Measurements from ENCODE around the gene TMEM181. TPM values are rescaled to one million over a fixed set of nuclear protein-coding genes. Genes with fewer than 3 reads are reported as not detected.

The TMEM181 gene
- total RNA-seq, 4 donors from 2014 or later: 21.6 to 31.6 (median 26.0) TPM

DNA sequence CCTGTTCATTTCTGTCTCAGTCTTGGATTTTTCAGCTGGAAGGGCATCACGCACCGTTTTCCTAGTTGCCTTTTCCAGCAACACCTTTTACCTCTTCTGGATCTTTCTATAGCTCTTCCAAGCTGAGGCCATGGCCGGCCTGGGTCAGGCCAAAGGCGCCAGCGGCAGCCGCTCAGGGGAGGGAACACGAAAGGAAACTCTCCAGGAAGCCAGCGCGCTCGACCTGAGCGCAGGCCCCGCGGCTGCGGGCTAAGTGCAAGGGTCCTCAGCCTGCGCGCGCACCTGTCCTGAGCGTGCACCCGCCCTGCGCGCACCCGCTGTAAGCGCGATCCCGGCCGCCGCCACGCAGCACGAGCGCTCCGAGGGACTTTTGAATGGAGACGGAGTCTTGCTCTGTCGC lies 43.8 kb upstream of the TMEM181 start:
- no peak overlapping the region for H3K27ac ChIP-seq (replicated peaks in 1 of 4)
- TF ChIP-seq POLR2A (IDR thresholded peaks at IDR 0.05; ENCODE audit: low read depth) (no peak), POLR2AphosphoS5 (IDR thresholded peaks at IDR 0.05) (no peak)
- no peak for DNase-seq (ENCODE audit: extremely low spot score)
- 38% methylated on average over 32 of the region's 33 CpGs for WGBS
- H3K4me3 ChIP-seq: peak overlapping the region in 1 of 4 donors; percentile 6
- H3K9me3 ChIP-seq: no peaks in the 10 kb centered on the region
- intact Hi-C loops (cut with DNase I): loop anchor here (10.0 kb wide), 1 partner anchor 291 kb away; no protein-coding TSS in a partner anchor
- H3K27me3 ChIP-seq: peaks cover 0 to 47% (median 14%) of the 10 kb centered on the region in 4 donors
- peaks cover 9 to 17% (median 13%) of the 10 kb centered on the region in 4 donors for H3K4me1 ChIP-seq
- no peaks in the 10 kb centered on the region for H3K36me3 ChIP-seq

DNA sequence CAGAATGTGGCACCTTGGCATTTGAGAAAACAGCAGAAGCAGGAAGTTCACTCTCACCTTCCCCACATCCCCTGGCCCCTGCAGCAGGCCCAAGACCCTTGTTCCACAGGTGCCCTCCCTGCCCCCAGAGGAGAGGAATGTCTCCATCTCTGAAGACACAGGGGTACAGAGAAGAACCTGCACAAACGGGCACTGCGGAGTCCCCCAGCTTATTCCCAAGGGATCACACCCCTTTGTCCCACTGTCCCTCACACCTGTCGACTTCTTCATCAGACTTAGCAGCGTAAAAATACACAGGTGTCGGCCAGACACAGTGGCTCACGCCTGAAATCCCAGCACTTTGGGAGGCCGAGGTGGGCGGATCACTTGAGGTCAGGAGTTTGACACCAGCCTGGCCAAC lies 42.9 kb upstream of the TMEM181 start:
- Histone ChIP-seq H3K4me1 (peaks cover 9 to 17% (median 13%) of the 10 kb centered on the region in 4 donors), H3K27ac (replicated peaks in 1 of 4) (no peak overlapping the region), H3K9me3 (no peaks in the 10 kb centered on the region), H3K4me3 (no peak overlapping the region), H3K36me3 (no peaks in the 10 kb centered on the region), H3K27me3 (peaks cover 0 to 53% (median 14%) of the 10 kb centered on the region in 4 donors)
- no peak for DNase-seq (ENCODE audit: extremely low spot score)
- TF ChIP-seq POLR2A (IDR thresholded peaks at IDR 0.05; ENCODE audit: low read depth) (no peak), POLR2AphosphoS5 (IDR thresholded peaks at IDR 0.05) (no peak), EP300 (IDR thresholded peaks at IDR 0.05) (no peak)
- TF ChIP-seq, protein P1, sequence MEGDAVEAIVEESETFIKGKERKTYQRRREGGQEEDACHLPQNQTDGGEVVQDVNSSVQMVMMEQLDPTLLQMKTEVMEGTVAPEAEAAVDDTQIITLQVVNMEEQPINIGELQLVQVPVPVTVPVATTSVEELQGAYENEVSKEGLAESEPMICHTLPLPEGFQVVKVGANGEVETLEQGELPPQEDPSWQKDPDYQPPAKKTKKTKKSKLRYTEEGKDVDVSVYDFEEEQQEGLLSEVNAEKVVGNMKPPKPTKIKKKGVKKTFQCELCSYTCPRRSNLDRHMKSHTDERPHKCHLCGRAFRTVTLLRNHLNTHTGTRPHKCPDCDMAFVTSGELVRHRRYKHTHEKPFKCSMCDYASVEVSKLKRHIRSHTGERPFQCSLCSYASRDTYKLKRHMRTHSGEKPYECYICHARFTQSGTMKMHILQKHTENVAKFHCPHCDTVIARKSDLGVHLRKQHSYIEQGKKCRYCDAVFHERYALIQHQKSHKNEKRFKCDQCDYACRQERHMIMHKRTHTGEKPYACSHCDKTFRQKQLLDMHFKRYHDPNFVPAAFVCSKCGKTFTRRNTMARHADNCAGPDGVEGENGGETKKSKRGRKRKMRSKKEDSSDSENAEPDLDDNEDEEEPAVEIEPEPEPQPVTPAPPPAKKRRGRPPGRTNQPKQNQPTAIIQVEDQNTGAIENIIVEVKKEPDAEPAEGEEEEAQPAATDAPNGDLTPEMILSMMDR (IDR thresholded peaks at IDR 0.05): no peak
- WGBS: 80% methylated on average over 8 of the region's 8 CpGs
- intact Hi-C loops (cut with DNase I): loop anchor here (10.0 kb wide), 1 partner anchor 292 kb away; no protein-coding TSS in a partner anchor

DNA sequence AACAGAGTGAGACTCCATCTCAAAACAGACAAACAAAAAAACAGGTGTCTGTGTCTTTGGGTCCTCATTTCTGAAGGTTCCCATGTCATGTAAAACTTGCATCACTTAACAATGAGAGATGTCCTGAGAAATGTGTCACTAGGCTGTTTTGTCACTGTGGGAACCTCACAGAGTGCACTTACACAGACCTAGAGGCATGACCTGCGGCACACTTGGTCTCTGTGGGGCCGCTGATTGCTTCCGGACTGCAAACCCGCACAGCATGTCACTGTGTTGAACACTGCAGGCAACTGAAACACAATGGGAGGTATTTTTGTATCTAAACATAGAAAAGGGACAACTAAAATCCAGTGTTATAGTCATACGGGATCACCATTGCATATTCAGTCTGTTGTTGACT lies 42.3 kb upstream of the TMEM181 start:
- TF ChIP-seq, protein P1 (IDR thresholded peaks at IDR 0.05): no peak
- TF ChIP-seq POLR2AphosphoS5 (IDR thresholded peaks at IDR 0.05) (no peak), POLR2A (IDR thresholded peaks at IDR 0.05; ENCODE audit: low read depth) (no peak), EP300 (IDR thresholded peaks at IDR 0.05) (no peak)
- intact Hi-C loops (cut with DNase I): loop anchor here (10.0 kb wide), 1 partner anchor 293 kb away; no protein-coding TSS in a partner anchor
- Histone ChIP-seq H3K36me3 (no peaks in the 10 kb centered on the region), H3K4me1 (peaks cover 9 to 17% (median 13%) of the 10 kb centered on the region in 4 donors), H3K27me3 (peaks cover 0 to 56% (median 14%) of the 10 kb centered on the region in 4 donors), H3K27ac (replicated peaks in 1 of 4) (no peak overlapping the region), H3K4me3 (no peak overlapping the region), H3K9me3 (no peaks in the 10 kb centered on the region)
- no peak for DNase-seq (ENCODE audit: extremely low spot score)
- WGBS: 73% methylated on average over 4 of the region's 5 CpGs

DNA sequence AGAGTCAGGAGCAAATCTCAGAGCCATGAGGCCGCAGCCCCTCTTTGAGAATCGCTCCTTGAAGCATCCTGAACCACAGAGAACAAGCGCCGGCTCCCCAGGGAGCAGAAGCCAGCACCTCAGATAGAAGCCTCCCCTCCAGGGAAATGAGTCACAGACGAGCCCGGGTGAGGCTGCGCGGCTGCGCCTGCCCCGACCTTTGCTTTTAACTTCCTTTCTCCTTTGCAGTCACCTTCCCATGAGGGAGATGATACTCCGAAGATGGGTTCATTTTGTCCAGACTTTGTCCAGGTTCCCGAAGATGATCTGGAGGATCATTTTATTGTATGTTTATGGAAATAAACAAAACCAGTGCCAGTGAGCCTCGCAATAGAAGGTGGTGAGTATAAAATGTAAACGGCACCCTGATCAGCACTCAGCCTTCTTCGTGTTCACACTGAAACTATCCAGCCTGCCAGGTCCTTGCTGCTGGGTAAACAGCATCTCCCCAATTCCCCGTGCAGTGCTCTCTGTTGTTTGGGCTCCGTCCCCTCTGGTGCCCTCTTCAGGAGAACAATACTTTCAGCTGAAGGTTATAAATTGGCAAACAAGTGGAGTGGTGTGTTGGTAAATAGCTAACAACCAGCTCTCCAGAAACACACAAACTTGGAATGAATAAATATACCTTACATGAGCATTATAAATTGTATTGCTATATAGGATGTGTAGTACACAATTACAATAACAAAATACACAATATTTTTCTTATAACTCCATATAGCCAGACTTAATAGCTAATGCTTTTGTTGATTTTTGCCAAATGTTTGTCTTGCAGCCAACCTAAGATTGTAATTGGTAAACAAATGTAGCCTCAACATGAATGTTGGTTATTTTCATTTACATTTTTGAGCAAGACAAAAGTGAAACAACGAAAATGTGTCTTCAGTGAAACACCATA lies 41.4 kb upstream of the TMEM181 start:
- peaks cover 9 to 17% (median 13%) of the 10 kb centered on the region in 4 donors for H3K4me1 ChIP-seq
- intact Hi-C loops (cut with DNase I): loop anchor here (10.0 kb wide), 1 partner anchor 294 kb away; no protein-coding TSS in a partner anchor
- DNase-seq (ENCODE audit: extremely low spot score): no peak
- no peak for TF ChIP-seq POLR2AphosphoS5 (IDR thresholded peaks at IDR 0.05)
- TF ChIP-seq, protein P1 (IDR thresholded peaks at IDR 0.05): peak; percentile 28 to 49 (median 38)
- no peaks in the 10 kb centered on the region for H3K36me3 ChIP-seq
- H3K27me3 ChIP-seq: peaks cover 0 to 64% (median 14%) of the 10 kb centered on the region in 4 donors
- H3K27ac ChIP-seq (replicated peaks in 1 of 4): no peak overlapping the region
- H3K4me3 ChIP-seq: peak overlapping the region; percentile 5 to 41 (median 27)
- no peaks in the 10 kb centered on the region for H3K9me3 ChIP-seq
- 19% methylated on average over 18 of the region's 18 CpGs for WGBS

DNA sequence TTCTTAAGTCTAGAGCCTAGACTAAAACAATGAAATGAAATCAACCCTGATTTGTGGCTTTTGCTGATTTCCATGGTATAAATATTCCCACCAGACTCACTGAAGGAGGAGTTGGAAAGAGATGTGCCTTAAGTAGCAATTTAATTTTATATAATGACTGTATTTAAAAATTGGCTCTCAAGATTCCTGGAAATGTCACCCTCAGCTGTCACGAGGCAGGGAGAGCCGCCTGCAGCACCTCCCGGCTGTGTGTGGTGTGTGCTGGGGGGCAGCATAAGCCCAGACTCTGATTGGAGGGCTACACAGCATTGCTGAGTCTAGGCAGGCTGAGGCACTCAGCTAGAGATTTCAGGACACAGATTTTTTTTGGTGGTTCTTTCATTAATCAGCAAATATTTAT lies 40.6 kb upstream of the TMEM181 start:
- H3K9me3 ChIP-seq: no peaks in the 10 kb centered on the region
- peaks cover 9 to 17% (median 13%) of the 10 kb centered on the region in 4 donors for H3K4me1 ChIP-seq
- no peak overlapping the region for H3K27ac ChIP-seq (replicated peaks in 1 of 4)
- intact Hi-C loops (cut with DNase I): loop anchor here (10.0 kb wide), 1 partner anchor 294 kb away; no protein-coding TSS in a partner anchor
- 53% methylated on average over 3 of the region's 3 CpGs for WGBS
- no peak overlapping the region for H3K4me3 ChIP-seq
- DNase-seq (ENCODE audit: extremely low spot score): no peak
- no peaks in the 10 kb centered on the region for H3K36me3 ChIP-seq
- H3K27me3 ChIP-seq: peaks cover 0 to 72% (median 14%) of the 10 kb centered on the region in 4 donors
- TF ChIP-seq, protein P1 (IDR thresholded peaks at IDR 0.05): no peak
- no peak for TF ChIP-seq POLR2AphosphoS5 (IDR thresholded peaks at IDR 0.05)
- TF ChIP-seq EP300 (IDR thresholded peaks at IDR 0.05): no peak
- no peak for TF ChIP-seq POLR2A (IDR thresholded peaks at IDR 0.05; ENCODE audit: low read depth)

Measured in esophagus muscularis mucosa (tissue), 4 donors.